LNCaP clone FGC (cell line): ENCODE data around the gene GLIS1.

Experiments used
- DNase-seq: peaks from one replicate; pipeline ENCODE4 v3.0.0-alpha.2; 2011; ENCODE audit warnings: low read depth
- H3K4me3 ChIP-seq: 2 replicates; pipeline ENCODE4 v1.5.1; 2011; ENCODE audit warnings: mild to moderate bottlenecking, low read depth, low read length, control low read depth
- CTCF ChIP-seq: IDR thresholded peaks from 2 replicates; pipeline ENCODE4 v1.5.1; 2012; ENCODE audit warnings: mild to moderate bottlenecking; ENCODE audit not compliant: control insufficient read depth, insufficient read depth; ENCODE audit errors: extremely low read depth

Gene GLIS1

GRCh38 chr1:53732912-53733317, 6.0 kb downstream of the GLIS1 start:
- no peak for DNase-seq

GRCh38 chr1:53732409-53732808, 6.6 kb downstream of the GLIS1 start:
- DNase-seq: no peak
- TF ChIP-seq CTCF: no peak
- no peak overlapping the region for H3K4me3 ChIP-seq

More at GRCh38 chr1:53732912-53733317, 6.0 kb downstream of the GLIS1 start:
- H3K4me3 ChIP-seq: no peak overlapping the region
- TF ChIP-seq CTCF: no peak

- H3K4me3 ChIP-seq: no peak overlapping the region
- TF ChIP-seq CTCF: no peak
- DNase-seq: no peak
Observed at GRCh38 chr1:53731779-53732305, 7.1 kb downstream of the GLIS1 start.

GRCh38 chr1:53731043-53731600, 7.8 kb downstream of the GLIS1 start:
- no peak overlapping the region for H3K4me3 ChIP-seq
- DNase-seq: no peak
- TF ChIP-seq CTCF: no peak

GRCh38 chr1:53730224-53730865, 8.6 kb downstream of the GLIS1 start:
- DNase-seq: no peak
- no peak for TF ChIP-seq CTCF
- no peak overlapping the region for H3K4me3 ChIP-seq

- no peak for TF ChIP-seq CTCF
- no peak overlapping the region for H3K4me3 ChIP-seq
- DNase-seq: no peak
Observed at GRCh38 chr1:53729456-53730223, 9.3 kb downstream of the GLIS1 start.
